Activated naive CD4-positive, alpha-beta T cell (primary cell): ENCODE results near the gene OR2V2.

Experiments
- DNase-seq, 4 experiments: peaks; one replicate each; lab custom pipeline; 2025; lab: John Stamatoyannopoulos, UW

Gene OR2V2

DNA sequence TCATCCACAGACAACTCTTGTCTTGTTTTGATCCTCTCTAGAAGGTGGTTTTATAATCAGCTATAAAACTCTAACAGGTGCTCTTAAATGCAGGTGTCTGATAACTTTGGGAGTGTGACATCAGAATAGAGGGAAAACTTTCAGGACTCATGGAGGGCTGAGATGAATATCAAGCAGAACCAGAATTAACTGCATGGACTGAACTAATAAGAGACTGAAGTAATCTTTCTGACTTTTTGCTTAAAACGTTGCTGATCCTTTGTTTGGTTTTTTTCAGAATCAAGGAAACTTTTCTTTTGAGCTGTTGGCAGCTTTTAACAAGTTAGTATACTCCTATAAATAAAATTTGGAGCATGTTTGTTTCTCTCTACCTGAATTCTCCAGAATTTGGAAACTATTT lies 2.3 kb upstream of the OR2V2 start:
- DNase-seq, result no peak

DNA sequence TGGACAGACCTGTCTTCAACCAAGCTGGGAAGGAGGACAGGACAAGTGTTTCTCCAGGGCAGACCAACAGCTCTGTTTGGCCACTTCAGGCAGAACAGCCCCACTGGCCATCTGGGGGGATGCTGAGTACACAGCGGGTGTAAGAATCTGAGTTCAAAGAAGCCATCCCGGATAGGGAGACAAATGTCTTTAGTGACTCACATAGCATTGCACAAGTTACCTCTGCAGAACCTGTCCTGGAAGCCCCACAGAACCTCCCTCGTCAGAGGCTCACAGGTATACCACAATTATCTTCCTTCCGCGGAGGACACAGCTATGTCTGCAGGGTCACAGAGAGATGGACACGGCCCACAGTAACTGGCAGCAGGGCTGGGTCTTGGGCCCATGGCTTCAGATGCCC lies 2.0 kb downstream of the OR2V2 start:
- DNase-seq, result no peak

DNA sequence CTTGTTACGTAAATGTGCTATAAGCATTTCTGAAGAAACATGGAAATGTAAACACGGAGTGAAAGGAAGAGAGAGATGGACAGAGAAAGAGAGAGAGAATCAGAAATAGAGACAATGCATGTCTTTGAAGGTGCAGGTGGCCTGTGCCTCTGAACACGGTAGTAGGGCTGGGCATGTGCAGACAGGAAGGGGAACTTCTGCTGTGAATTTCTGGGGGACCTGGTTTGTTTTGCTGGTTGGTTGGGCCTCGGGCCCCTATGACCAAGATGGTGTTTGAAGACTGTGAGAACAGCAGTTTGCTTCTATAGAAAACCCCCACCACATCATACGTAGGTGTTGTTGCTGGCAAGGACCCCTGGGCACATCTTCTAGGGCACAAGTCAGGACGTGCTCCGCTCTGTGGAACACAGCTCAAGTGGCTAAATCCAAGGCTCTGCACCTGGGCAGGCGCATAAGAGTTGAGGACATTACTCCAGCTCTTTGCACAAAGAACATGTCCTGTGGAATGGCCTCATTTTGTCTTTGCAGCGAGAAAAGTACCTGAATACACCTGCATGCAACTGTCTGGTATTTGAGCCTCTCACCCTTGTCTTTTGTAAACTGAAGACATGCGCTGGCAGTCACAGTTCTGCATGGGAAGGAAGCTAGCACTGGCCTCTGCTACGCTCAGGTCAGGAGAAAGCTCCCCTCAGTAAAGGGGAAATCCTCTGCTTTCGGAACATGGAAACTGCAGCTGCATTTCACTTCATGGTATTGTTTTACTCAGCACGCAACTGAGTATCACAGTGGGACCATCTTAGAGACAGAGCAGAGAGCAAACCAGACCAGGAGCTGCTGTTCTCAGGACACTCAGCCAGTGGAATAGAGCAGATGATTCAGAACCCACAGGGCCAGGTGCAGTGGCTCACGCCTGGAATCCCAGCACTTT lies 2.7 kb downstream of the OR2V2 start:
- DNase-seq, result no peak

DNA sequence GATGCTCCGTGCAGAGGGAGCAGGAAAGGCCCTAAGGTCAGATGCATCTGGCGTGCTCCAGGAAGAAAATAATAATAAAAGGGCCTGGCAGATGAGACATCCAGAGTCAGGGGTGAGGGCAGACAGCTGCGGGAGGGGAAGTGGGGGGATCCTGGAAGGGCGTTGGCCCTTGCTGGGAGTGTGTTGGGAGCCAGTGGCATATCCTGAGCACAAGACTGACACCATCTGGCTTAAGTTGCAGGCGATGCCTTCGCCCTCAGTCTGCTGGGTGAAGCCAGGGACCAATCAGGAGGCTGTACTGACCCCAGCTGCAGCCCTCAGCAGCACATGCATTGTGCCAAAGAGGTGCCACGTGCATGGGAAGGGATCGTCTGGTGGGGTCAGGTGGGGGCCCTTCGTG lies 3.8 kb downstream of the OR2V2 start:
- DNase-seq, result no peak

DNA sequence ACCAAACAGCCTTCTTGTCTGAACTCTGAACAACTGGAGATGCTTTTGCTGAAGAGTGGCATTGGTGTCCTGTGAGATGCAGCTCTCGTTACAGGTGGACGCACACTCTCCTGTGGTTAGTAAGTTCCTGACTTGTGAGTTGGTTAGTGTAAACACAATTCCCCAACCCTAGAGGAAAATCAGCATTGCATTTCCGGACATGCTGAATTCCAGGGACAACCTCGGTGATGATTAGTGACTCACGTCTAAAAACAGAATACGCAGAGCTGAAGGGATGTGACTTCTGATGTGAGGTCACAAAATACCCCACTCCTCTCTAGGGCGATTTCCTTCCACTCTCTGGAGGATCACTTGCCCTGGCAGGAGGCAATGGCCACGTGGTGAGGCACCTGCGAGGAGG lies 5.0 kb downstream of the OR2V2 start:
- DNase-seq, result no peak

DNA sequence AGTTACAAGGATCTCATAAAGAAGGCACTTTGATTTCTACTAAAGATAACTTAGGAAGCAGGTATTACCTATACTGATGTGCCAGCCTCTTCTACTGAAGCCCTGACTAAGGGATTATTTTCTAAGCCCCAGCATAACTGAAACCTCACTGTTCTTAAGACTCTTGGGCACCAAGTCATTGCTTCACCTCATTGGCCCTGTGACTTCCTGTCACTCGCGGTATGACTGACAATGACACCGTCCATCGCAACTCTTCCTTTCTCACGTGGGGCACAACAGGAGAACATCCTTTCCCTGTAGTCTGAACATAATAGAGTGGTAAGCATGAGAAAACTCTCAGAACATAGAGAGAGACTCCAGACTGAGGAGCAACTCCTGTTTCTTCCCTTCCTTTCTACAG lies 6.4 kb downstream of the OR2V2 start:
- DNase-seq, result no peak

DNA sequence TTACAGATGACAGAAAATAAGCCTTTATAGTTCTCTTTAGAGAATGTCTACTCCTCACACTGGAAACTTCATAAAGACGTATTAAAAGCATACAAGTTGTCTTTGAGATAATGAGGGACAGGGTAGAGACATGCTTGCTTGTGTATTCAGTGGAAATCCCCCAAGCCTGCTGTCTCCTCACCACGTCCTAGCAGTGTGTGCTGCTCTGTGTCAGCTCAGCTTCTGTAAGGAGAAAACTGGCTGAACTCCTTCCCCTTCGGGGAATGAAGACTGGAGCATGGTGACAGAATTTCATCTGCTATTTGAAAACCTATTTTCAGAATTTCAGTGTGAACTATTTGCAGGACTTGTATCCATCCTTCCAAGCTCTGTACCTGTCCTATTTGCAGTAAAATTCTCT lies 9.4 kb downstream of the OR2V2 start:
- no peak for DNase-seq

DNA sequence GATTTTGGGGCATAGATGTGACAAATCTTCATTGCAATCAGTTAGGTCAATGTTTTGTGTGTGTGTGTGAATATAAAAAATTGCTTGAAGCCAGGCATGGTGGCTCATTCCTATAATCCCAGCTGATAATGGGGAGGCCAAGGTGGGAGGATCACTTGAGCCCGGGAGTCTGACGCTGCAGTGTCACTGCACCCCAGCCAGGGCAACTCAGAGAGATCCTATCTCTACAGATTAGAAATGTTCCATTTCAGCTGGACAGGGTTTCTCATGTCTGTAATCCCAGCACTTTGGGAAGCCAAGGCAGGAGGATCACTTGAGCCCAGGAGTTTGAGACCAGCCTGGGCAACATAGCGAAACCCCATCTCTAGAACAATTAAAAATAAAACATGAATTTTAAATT lies 11.5 kb downstream of the OR2V2 start:
- DNase-seq, result no peak

DNA sequence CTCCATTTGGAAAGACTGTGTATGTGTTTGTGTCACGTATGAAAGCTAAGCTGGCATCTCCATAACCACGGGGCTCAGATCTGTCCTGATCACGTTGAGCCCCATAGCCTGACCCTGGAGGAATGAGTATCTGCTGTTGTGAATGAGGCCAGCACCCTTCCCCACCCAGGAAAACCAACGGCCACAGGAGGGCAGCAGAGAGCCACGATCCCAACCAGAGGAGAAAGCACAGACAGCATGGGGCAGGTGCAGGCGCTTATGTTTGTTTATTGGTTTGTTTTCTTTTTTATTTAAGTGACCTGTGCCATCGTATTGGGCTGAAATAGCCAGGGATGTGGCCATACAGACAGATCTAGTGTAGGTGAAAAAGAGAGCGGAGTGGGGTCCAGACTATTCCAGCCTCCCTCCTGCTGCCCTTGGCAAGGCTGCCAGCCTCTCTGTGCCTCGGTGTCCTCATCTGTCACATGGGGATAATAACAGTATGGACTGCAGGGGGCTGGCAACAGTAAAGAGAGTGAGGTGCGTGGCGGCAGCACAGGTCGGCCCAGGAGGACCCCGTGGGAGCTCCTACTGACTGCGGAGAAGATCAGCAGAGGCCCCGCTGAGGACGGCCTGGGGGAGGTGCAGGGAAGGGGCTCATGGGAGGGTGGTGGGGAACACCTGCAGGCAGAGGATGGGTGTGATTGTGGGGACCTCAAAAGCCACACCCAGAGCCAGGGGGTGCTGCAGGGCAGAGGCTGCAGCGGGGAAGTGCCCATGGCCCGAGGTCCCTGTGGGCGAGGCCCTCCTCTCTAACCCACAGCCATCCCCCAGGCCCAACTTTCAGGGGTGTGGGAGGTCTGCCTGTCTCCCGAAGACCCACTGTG lies 12.1 kb downstream of the OR2V2 start:
- peak; percentile 83 to 96 (median 90) for DNase-seq

DNA sequence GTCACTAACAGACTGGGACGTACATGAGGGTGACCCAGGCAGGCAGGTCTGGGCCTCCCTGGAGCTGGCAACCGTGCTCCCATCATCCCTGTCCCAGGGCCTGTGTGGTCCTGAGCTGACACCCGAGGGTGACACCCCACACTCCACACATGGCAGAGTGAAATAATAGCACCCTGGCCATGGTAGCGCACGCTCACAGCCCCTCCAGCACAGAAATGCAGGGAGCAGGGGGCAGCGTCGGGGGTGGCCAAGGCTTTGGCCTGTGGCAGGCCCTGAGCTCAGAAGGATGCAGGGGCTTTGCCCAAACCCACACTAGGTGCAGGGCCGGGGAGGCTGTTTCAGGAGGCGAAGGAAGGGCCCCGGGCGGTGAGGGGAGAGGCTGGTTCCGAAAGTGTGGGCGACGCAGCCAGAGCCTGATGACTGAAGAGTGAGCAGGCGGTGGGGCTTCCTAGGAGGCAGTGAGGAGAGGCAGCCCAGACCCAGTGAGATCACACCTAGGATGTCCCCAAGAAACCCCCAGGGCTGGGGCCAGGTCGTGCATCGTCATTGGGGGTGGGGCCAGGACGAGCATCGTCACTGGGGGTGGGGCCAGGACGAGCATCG lies 12.9 kb downstream of the OR2V2 start:
- DNase-seq, result peak in 3 of 4 experiments; percentile 24 to 46 (median 34)

DNA sequence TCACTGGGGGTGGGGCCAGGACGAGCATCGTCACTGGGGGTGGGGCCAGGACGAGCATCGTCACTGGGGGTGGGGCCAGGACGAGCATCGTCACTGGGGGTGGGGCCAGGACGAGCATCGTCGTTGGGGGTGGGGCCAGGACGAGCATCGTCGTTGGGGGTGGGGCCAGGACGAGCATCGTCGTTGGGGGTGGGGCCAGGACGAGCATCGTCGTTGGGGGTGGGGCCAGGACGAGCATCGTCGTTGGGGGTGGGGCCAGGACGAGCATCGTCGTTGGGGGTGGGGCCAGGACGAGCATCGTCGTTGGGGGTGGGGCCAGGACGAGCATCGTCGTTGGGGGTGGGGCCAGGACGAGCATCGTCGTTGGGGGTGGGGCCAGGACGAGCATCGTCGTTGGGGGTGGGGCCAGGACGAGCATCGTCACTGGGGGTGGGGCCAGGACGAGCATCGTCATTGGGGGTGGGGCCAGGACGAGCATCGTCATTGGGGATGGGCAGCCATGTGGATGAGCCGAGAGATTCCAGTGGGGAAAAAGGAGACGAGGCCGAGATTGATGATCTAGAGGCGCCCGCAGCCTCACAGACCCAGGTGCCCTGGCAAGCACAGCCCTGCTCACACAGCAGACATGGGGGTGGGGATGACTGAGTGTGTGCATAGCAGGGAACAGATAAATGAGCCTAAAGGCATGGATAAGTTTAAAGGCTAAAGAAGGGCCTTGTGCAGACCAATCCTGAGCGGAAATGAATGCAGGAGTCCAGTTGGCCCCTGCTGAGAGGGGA lies 13.6 kb downstream of the OR2V2 start:
- peak in 3 of 4 experiments; percentile 14 to 48 (median 46) for DNase-seq

DNA sequence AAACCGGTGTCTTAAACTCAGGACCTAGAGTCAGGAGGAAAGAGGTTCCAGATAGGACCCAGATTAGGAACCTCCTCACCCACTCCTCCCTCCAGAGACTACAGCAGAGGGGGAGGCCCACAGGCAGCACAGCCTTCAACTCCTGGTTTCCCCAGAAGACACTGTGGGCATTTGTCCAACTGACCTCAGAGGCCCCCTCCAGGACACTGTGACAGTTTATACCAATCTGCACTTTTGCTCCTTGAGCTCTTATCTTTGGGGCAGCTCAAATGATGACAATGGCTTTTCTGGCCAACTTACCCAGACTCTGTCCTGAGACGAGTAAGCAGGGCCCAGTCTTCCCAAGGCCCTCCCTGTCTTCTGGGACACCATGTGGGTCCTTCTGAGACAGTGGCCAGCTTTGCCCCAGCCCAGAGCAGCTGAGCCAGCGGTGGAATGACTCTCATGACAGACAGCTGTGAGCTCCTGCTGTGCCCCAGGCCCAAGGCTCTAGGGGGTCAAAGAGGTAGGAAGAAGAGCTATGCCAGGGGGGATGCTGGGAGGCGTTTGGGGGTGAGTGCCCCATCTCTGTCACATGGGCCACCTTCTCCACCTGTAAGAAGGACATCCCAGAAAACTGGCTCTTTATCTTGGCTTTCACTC lies 14.3 kb downstream of the OR2V2 start:
- DNase-seq, result no peak

DNA sequence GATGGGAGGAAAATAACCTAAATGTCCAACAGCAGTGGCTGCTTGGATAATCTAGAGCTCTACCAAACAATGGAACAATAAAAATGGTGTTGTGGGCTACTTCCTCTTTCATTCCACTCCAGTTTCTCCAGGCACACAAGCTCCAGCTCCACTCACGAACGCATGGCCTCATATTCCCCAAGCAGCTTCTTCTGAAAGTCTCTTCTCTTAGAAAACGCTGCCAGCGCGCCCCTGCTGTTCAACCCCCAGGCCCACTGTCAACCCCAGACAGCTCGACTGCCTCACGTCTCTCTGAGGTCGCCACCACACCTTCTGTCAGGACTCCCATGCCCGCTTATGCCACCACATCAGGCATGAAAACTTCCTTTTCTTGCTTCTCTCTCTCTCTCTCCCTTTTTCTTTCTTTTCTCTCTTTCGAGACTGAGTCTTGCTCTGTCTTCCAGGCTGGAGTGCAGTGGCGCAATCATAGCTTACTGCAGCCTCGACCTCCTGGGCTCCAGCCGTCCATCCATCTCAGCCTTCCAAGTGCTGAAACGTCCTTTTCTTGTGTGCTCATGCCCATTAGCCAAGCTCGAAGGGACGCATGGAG lies 16.2 kb downstream of the OR2V2 start:
- DNase-seq, result no peak

DNA sequence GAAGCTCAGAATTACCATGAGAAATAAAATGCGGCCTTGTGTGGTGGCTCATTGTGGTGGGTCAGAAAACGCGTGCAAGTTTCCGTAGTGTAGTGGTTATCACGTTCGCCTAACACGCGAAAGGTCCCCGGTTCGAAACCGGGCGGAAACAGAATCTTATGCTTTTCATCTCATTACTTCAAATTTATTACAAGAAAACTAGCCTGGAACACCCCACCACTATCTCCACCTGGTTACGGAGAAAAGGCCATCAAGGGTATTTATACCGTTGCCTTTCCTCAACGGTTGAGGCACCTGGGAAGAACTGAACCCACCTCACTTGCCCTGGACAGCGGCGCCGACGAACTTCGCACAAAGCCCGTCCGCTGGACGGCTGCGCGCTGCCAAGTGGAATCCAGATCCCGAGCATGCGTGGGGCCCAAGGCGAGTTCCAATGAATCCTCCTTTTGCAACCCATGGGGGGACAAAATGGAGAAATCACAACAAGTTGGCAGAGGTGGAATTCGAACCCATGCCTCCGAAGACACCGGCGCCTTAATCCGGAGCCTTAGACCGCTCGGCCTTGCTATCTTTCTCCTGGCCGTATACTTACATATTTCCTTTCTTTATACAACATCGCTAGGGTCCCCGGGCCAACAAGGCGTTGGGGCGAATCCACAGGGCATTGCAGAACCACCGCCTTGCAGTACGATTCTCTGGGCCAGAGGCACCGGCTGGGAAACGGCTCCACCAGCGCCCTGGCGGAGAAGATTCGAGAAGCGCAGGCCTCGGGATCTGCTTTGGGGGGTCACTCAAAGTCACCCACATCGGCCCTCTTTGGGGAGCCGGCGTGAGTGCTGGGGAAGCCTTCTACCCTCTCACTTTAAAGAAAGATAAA lies 16.9 kb downstream of the OR2V2 start:
- DNase-seq, result no peak

DNA sequence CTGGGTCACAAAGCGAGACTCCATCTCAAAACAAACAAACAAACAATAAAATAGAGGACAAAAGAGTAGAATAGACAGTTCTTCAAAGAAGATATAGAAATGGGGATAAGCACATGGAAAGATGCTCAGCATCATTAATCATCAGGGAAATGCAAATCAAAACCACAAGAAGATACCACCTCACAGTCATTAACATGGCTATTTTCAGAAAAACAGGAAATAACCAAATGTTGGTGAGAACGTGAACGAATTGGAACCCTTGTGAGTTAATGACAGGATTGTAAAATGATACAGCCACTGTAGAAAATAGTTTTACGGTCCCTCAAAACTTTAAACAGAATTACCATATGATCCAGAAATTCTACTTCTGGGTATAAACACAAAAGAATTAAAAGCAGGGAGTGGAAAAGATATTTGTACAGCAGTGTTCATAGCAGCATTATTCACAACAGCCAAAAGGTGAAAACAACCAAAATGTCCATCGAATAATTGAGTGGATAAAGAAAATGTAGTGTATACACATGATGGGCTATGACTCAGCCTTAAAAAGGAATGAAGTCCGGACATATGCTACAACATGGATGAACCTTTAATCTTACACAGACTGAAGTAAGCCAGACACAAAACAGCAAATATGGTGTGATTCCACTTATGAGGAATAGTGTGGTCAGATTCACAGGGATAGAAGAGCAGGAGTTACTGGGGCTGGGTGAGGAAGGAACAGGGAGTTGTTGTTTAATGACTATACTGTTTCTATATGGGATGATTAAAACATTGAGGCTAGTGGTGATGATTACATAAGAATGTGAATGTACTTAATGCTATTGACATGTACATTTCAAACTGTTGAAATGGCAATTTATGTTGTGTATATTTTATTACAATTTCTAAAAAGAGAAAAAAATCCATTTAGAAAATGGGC lies 19.7 kb downstream of the OR2V2 start:
- no peak for DNase-seq

DNA sequence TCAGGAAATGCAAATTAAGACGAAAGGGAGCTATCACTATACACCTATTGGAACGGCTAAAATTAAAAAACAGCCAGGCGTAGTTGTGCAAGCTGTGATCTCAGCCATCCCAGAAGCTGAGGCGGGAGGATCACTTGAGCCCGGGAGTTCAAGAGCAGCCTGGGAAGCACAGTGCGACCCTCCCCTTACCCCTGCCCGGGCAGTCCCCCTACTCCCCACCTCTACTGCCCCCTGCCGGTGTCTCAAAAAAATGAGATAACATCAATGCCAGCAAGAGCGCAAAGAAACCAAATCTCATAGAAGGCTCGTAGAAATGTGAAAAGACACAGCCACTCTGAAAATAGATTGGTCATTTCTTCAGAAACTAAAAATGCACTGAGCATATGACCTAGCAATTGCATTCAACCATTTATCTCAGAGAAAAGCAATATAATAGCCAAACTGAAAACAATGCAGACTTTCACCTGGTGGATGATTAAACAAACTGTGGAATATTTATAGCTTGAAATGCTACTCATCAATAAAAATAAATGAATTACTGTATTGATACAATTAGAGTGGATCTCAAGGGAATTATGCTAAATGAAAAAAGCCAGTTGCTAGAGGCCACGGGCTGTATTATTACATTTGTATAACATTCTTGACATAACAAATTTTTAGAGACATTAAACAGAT lies 20.6 kb downstream of the OR2V2 start:
- DNase-seq, result no peak

DNA sequence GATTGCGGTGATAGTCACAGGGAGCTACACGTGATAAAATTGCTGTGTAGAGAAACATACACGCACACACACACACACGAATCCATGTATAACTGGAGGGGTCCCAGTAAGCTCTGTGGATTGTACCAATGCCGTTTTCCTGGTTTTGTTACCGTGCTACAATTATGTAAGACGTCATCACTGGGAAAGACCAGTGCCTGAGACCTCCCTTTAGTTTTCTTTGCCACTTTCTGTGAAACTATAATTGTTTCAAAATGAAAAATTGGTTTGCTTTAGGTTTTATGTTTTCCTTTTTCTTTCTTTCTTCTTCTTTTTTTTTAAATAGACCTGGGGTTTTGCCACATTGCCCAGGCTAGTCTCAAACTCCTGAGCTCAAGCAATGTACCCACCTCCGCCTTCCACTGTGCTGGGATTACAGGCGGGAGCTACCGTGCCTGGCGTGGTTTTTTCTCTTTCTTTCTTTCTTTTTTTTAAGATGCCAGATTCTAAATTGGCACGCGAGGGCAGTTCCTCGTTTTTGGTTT lies 21.3 kb downstream of the OR2V2 start:
- no peak for DNase-seq
